NCI-H1048 (cell line): ENCODE data around the gene PRR5L.
"Not testable (repeated sequence)": the region's sequence is repeated elsewhere in the genome, so short reads cannot be mapped to it uniquely, and the experiment has no call there.

ENCODE experiments used
- DNase-seq: peaks from one replicate; lab custom pipeline; 2025; lab: John Stamatoyannopoulos, UW

Gene PRR5L

GRCh38 chr11:36280531-36280930, 15.6 kb upstream of the PRR5L start:
- no peak for DNase-seq

GRCh38 chr11:36281850-36282249, 14.2 kb upstream of the PRR5L start:
- DNase-seq, result no peak

GRCh38 chr11:36282926-36283325, 13.2 kb upstream of the PRR5L start:
- no peak for DNase-seq

GRCh38 chr11:36288442-36289225, 7.5 kb upstream of the PRR5L start:
- no peak for DNase-seq

GRCh38 chr11:36289226-36289852, 6.7 kb upstream of the PRR5L start, which contains the start of gene COMMD9:
TSS of gene COMMD9 (minus strand) at chr11:36289424. CDS start at chr11:36289412, 12 bp downstream.
- DNase-seq, result peak; percentile 84

- DNase-seq, result no peak
Observed at GRCh38 chr11:36292311-36292722, 3.8 kb upstream of the PRR5L start.

GRCh38 chr11:36296884-36297543, 926 bp downstream of the PRR5L start:
- DNase-seq, result no peak

- DNase-seq, result no peak
Observed at GRCh38 chr11:36300650-36301049, 4.6 kb downstream of the PRR5L start.

- no peak for DNase-seq
Observed at GRCh38 chr11:36304351-36304750, 8.3 kb downstream of the PRR5L start.

GRCh38 chr11:36305047-36305446, 9.0 kb downstream of the PRR5L start:
- no peak for DNase-seq

GRCh38 chr11:36306888-36307287, 10.8 kb downstream of the PRR5L start:
- DNase-seq, result no peak

GRCh38 chr11:36308577-36308976, 12.5 kb downstream of the PRR5L start:
- no peak for DNase-seq

- no peak for DNase-seq
Observed at GRCh38 chr11:36309779-36310178, 13.7 kb downstream of the PRR5L start.

GRCh38 chr11:36311926-36312595, 16.0 kb downstream of the PRR5L start:
- DNase-seq, result no peak

GRCh38 chr11:36312611-36313472, 16.8 kb downstream of the PRR5L start:
- no peak for DNase-seq

- DNase-seq, result no peak
Observed at GRCh38 chr11:36313750-36314433, 17.8 kb downstream of the PRR5L start.

- no peak for DNase-seq
Observed at GRCh38 chr11:36314434-36314767, 18.3 kb downstream of the PRR5L start.

- no peak for DNase-seq
Observed at GRCh38 chr11:36316049-36316448, 20.0 kb downstream of the PRR5L start.

- no peak for DNase-seq
Observed at GRCh38 chr11:36317992-36318391, 21.9 kb downstream of the PRR5L start.

- not testable (repeated sequence) for DNase-seq
Observed at GRCh38 chr11:36324956-36325355, 28.9 kb downstream of the PRR5L start.

- not testable (repeated sequence) for DNase-seq
Observed at GRCh38 chr11:36325403-36325802, 29.3 kb downstream of the PRR5L start.
